ENCODE results near the gene CABP7. TPM values are rescaled to one million over a fixed set of nuclear protein-coding genes. Genes with fewer than 3 reads are reported as not detected.

CABP7 gene
- total RNA-seq, 1 experiment from 2014 or later: 2.1 TPM

DNA sequence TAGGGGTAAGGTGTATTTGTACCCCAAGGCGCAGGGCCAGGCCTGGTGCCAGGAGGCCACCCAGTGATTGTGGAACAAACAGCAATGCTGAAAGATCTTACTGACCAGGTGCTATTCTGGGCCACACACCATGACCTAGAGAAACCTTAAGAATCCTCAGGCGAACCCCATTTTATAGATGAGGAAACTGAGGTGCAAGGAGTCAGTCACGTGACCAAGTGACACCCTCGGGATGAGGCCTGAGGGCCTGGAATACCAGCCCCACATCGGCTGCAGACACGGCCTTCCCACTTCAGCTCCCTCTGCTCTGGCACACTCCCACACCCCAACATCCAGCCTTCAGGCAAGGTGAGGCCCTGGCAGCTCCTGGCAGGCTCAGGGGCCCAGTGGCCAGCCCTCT is 13.1 kb downstream of the CABP7 start:
- ATAC-seq: no peak
- CTCF ChIA-PET: no interaction called here
- no peak for DNase-seq (ENCODE audit: low read depth, low spot score)
- Histone ChIP-seq H3K4me1 (ENCODE audit: control insufficient read depth, insufficient read depth, low read length) (peaks cover 2% of the 10 kb centered on the region; the same call in 1 of the 2 replicates), H3K4me3 (ENCODE audit: low read depth in 2 of 2, low read length in 2 of 2) (no peak overlapping the region), H3K36me3 (ENCODE audit: control insufficient read depth, insufficient read depth, low read length) (no peaks in the 10 kb centered on the region), H3K9me3 (ENCODE audit: control insufficient read depth, insufficient read depth, low read depth, low read length) (no peaks in the 10 kb centered on the region), H3K27ac (ENCODE audit: low read length) (no peak overlapping the region), H3K27me3 (ENCODE audit: control insufficient read depth, insufficient read depth, low read length) (no peaks in the 10 kb centered on the region)
- TF ChIP-seq, protein P1, sequence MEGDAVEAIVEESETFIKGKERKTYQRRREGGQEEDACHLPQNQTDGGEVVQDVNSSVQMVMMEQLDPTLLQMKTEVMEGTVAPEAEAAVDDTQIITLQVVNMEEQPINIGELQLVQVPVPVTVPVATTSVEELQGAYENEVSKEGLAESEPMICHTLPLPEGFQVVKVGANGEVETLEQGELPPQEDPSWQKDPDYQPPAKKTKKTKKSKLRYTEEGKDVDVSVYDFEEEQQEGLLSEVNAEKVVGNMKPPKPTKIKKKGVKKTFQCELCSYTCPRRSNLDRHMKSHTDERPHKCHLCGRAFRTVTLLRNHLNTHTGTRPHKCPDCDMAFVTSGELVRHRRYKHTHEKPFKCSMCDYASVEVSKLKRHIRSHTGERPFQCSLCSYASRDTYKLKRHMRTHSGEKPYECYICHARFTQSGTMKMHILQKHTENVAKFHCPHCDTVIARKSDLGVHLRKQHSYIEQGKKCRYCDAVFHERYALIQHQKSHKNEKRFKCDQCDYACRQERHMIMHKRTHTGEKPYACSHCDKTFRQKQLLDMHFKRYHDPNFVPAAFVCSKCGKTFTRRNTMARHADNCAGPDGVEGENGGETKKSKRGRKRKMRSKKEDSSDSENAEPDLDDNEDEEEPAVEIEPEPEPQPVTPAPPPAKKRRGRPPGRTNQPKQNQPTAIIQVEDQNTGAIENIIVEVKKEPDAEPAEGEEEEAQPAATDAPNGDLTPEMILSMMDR (IDR thresholded peaks at IDR 0.05): no peak
- TF ChIP-seq, protein P2, sequence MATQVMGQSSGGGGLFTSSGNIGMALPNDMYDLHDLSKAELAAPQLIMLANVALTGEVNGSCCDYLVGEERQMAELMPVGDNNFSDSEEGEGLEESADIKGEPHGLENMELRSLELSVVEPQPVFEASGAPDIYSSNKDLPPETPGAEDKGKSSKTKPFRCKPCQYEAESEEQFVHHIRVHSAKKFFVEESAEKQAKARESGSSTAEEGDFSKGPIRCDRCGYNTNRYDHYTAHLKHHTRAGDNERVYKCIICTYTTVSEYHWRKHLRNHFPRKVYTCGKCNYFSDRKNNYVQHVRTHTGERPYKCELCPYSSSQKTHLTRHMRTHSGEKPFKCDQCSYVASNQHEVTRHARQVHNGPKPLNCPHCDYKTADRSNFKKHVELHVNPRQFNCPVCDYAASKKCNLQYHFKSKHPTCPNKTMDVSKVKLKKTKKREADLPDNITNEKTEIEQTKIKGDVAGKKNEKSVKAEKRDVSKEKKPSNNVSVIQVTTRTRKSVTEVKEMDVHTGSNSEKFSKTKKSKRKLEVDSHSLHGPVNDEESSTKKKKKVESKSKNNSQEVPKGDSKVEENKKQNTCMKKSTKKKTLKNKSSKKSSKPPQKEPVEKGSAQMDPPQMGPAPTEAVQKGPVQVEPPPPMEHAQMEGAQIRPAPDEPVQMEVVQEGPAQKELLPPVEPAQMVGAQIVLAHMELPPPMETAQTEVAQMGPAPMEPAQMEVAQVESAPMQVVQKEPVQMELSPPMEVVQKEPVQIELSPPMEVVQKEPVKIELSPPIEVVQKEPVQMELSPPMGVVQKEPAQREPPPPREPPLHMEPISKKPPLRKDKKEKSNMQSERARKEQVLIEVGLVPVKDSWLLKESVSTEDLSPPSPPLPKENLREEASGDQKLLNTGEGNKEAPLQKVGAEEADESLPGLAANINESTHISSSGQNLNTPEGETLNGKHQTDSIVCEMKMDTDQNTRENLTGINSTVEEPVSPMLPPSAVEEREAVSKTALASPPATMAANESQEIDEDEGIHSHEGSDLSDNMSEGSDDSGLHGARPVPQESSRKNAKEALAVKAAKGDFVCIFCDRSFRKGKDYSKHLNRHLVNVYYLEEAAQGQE (IDR thresholded peaks at IDR 0.05; ENCODE audit: insufficient read depth in 1 of 2, low read depth in 2 of 2, low read length in 1 of 2): no peak
- no peak for TF ChIP-seq SIN3A (IDR thresholded peaks at IDR 0.05; ENCODE audit: borderline replicate concordance, insufficient read depth, low read depth, low read length)
- TF ChIP-seq POLR2AphosphoS5 (IDR thresholded peaks at IDR 0.05; ENCODE audit: low read depth, low read length): no peak
- no TSS peak for BruUV-seq (replicated peaks)
- POLR2A ChIA-PET: no interaction called here
- in situ Hi-C loops (cut with HindIII; ENCODE audit: low pct_unique_long_range_greater_than_20kb, low sequenced_read_pairs): no loop called here
- intact Hi-C loops (cut with micrococcal nuclease; ENCODE audit: unreplicated experiment): no loop called here

DNA sequence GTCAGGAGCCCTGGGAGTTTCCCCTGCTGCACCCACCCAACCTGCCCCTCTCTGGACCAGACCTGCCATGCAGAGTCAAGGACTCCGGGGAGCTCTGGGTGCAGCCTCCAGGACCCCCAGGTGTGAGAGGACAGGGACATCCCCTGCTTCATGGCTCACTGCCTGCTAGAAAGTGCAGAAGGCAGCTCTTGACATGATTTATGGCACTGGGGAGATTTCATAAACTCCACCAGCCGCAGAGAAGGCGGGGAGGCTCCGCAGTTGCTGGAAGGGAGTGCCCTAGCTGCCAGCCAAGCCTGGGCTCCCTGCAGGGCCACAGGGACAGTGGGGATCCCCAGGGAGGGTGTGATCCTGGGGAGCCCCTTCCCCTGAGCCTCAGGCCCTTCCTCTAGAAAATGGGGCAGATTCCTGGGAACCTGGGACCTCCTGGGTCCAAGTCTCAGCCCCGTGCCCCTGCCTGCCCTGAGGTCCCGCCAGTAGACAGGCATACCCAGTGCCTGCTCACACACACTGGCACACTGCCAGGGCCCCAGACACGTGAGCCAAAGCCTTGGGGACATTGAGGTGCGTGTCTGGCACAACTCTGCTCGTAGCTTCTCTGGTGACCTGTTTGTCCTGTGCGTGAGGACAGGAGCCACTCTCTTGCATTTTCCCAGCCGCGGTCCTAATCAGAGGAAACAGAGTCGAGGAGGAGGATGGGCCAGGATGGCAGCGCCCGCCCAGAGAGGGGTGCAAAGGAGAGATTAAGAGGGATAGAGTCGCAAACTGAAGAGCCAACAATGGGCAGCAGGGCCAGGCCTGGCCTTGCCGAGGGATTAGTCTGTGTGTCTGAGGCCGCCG is 13.8 kb downstream of the CABP7 start:
- BruUV-seq (replicated peaks): no TSS peak
- POLR2A ChIA-PET: no interaction called here
- in situ Hi-C loops (cut with HindIII; ENCODE audit: low pct_unique_long_range_greater_than_20kb, low sequenced_read_pairs): no loop called here
- H3K36me3 ChIP-seq (ENCODE audit: control insufficient read depth, insufficient read depth, low read length): no peaks in the 10 kb centered on the region
- no peak overlapping the region for H3K4me3 ChIP-seq (ENCODE audit: low read depth in 2 of 2, low read length in 2 of 2)
- TF ChIP-seq, protein P1 (IDR thresholded peaks at IDR 0.05): no peak
- TF ChIP-seq POLR2AphosphoS5 (IDR thresholded peaks at IDR 0.05; ENCODE audit: low read depth, low read length): no peak
- no peak for TF ChIP-seq TCF7L2 (IDR thresholded peaks at IDR 0.05; ENCODE audit: low read depth, low read length)
- no peak for TF ChIP-seq SIN3A (IDR thresholded peaks at IDR 0.05; ENCODE audit: borderline replicate concordance, insufficient read depth, low read depth, low read length)
- TF ChIP-seq, protein P2 (IDR thresholded peaks at IDR 0.05; ENCODE audit: insufficient read depth in 1 of 2, low read depth in 2 of 2, low read length in 1 of 2): no peak
- H3K27me3 ChIP-seq (ENCODE audit: control insufficient read depth, insufficient read depth, low read length): no peaks in the 10 kb centered on the region
- CTCF ChIA-PET: no interaction called here
- intact Hi-C loops (cut with micrococcal nuclease; ENCODE audit: unreplicated experiment): no loop called here
- ATAC-seq (no peak), DNase-seq (ENCODE audit: low read depth, low spot score) (no peak)
- H3K27ac ChIP-seq (ENCODE audit: low read length): no peak overlapping the region
- H3K9me3 ChIP-seq (ENCODE audit: control insufficient read depth, insufficient read depth, low read depth, low read length): no peaks in the 10 kb centered on the region
- H3K4me1 ChIP-seq (ENCODE audit: control insufficient read depth, insufficient read depth, low read length): peaks cover 2% of the 10 kb centered on the region; the same call in 1 of the 2 replicates

All from Panc1 (cell line).